Astrocyte of the cerebellum (primary cell): ENCODE measurements around the gene CD3E.
"Not testable (repeated sequence)": the region's sequence is repeated elsewhere in the genome, so short reads cannot be mapped to it uniquely, and the experiment has no call there.

Experiments used
- DNase-seq: peaks from one replicate; pipeline ENCODE4 v3.0.0-alpha.2; 2011; ENCODE audit warnings: low read depth
- H3K4me3 ChIP-seq: 2 replicates; pipeline ENCODE4 v1.5.1; 2011; ENCODE audit warnings: mild to moderate bottlenecking, low read depth, low read length, moderate library complexity
- CTCF ChIP-seq: IDR thresholded peaks from 2 replicates; pipeline ENCODE4 v1.5.1; 2012; ENCODE audit warnings: low read length, low read depth, moderate library complexity, mild to moderate bottlenecking; ENCODE audit errors: missing control alignments
- in situ Hi-C: cut with HindIII; loops from 2 replicates; pipeline ENCODE4 v1.10.0; 2017; ENCODE audit warnings: low sequenced_read_pairs

The CD3E gene

GRCh38 chr11:118295815-118296454 is 8.6 kb upstream of the CD3E start:
- peak; percentile 39 for TF ChIP-seq CTCF
- in situ Hi-C loops = no loop called here
- H3K4me3 ChIP-seq = no peak overlapping the region
- DNase-seq = no peak

- H3K4me3 ChIP-seq = no peak overlapping the region
- DNase-seq = no peak
- TF ChIP-seq CTCF = no peak
- in situ Hi-C loops = no loop called here
Observed at GRCh38 chr11:118301600-118302195, 2.8 kb upstream of the CD3E start.

GRCh38 chr11:118304227-118304567 is 333 bp upstream of the CD3E start:
- in situ Hi-C loops = no loop called here
- no peak for DNase-seq
- TF ChIP-seq CTCF = no peak
- H3K4me3 ChIP-seq = no peak overlapping the region

GRCh38 chr11:118305726-118306125 is 1.2 kb downstream of the CD3E start:
- H3K4me3 ChIP-seq = no peak overlapping the region
- no peak for DNase-seq
- TF ChIP-seq CTCF = no peak
- in situ Hi-C loops = no loop called here

GRCh38 chr11:118306556-118306955 is 2.0 kb downstream of the CD3E start:
- DNase-seq = no peak
- no peak for TF ChIP-seq CTCF
- H3K4me3 ChIP-seq = no peak overlapping the region
- in situ Hi-C loops = no loop called here

- DNase-seq, H3K4me3 ChIP-seq, in situ Hi-C loops: not testable (repeated sequence)
Observed at GRCh38 chr11:118308995-118309528, 4.5 kb downstream of the CD3E start.

- no peak overlapping the region for H3K4me3 ChIP-seq
- in situ Hi-C loops = no loop called here
- no peak for DNase-seq
- no peak for TF ChIP-seq CTCF
Observed at GRCh38 chr11:118310271-118310670, 5.7 kb downstream of the CD3E start.
